ENCODE measurements around the gene SHROOM1. TPM values are rescaled to one million over a fixed set of nuclear protein-coding genes. Genes with fewer than 3 reads are reported as not detected.

The SHROOM1 gene
- total and polyA plus RNA-seq, 9 of the 15 experiments (the other 6 are each of a cell fraction or from before 2014, with no cell fraction given): 0.44 to 26.5 (median 11.9) TPM

DNA sequence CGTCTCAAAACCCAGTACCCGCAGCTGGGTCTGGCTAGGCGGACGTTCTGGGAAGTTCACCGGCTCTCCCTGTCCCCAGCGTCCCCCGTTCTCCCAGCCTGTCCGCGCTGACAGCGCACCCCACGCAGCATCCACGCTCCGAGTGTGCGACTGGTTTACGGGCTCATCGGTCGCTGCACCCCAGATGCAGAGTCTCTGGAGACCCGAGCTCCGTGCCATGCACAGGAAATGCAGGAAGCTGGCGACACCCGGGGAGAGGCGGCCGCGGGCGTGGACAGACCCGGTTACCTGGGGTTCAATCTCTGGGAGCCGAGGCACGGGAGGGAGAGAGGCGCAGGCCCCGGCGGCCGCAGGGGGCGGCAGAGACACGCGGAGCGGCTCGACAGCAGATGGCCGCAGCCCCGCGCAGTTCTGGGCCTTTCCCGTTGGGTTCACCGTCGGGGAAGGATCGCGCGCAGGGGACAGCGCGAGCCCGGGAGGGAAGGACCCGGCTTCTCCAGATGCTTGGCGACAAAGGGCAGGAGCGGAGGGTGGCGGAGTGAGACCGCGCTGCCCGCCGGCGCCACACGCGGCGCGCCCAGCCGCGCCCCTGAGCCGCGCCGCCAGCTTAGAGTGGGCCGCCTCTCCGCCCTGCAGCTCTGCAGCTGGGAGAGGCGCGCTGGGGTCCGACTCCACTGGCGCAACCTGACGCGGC lies 558 bp downstream of the SHROOM1 start (continued):
- TF ChIP-seq, protein P1, sequence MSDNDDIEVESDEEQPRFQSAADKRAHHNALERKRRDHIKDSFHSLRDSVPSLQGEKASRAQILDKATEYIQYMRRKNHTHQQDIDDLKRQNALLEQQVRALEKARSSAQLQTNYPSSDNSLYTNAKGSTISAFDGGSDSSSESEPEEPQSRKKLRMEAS (CRISPR knock-in tag; IDR thresholded peaks at IDR 0.05): peak; percentile 83
- TF ChIP-seq RBFOX2 (IDR thresholded peaks at IDR 0.05; ENCODE audit: low read depth, low read length): peak; percentile 85
- TF ChIP-seq HDAC2 (IDR thresholded peaks at IDR 0.05): 0 out of 2 replicates have a peak, but pooled peaks have one; percentile 39
- TF ChIP-seq ZBTB17 (CRISPR knock-in tag; IDR thresholded peaks at IDR 0.05): peak; percentile 56; the same call in 1 of the 2 replicates
- peak; percentile 37 to 90 (median 79) for TF ChIP-seq YY1 (IDR thresholded peaks at IDR 0.05; ENCODE audit: borderline replicate concordance in 1 of 3, control insufficient read depth in 1 of 3, extremely low read depth in 1 of 3, insufficient read depth in 3 of 3, insufficient read length in 1 of 3, insufficient replicate concordance in 2 of 3, low read depth in 1 of 3, low read length in 2 of 3)

GRCh38 chr5:132828846-132829494 lies 1.5 kb downstream of the SHROOM1 start:
- peak overlapping the region; percentile 74 for H3K4me3 ChIP-seq
- no peak for TF ChIP-seq PRMT5 (CRISPR knock-in tag; IDR thresholded peaks at IDR 0.05)
- 0 out of 2 replicates have a peak, but pooled peaks have one; percentile 10 for TF ChIP-seq NFIC (IDR thresholded peaks at IDR 0.05)
- TF ChIP-seq CBX3 (IDR thresholded peaks at IDR 0.05; ENCODE audit: borderline replicate concordance in 1 of 2, low read length in 2 of 2): no peak
- no peak for TF ChIP-seq FOXK1 (CRISPR knock-in tag; IDR thresholded peaks at IDR 0.05; ENCODE audit: borderline replicate concordance)
- TF ChIP-seq PBX2 (CRISPR knock-in tag; IDR thresholded peaks at IDR 0.05; ENCODE audit: low read depth): no peak
- no peak for TF ChIP-seq PBX2 (tag; conservative IDR thresholded peaks at IDR 0.05; ENCODE audit: low read depth)
- TF ChIP-seq GABPA (tag; conservative IDR thresholded peaks at IDR 0.05; ENCODE audit: low read depth): 0 out of 2 replicates have a peak, but pooled peaks have one; percentile 6
- TF ChIP-seq STAG1 (CRISPR knock-in tag; IDR thresholded peaks at IDR 0.05; ENCODE audit: borderline replicate concordance): 0 out of 2 replicates have a peak, but pooled peaks have one; percentile 30
- TF ChIP-seq MED1 (CRISPR knock-in tag; IDR thresholded peaks at IDR 0.05; ENCODE audit: borderline replicate concordance): no peak
- no peak for TF ChIP-seq ZNF23 (CRISPR knock-in tag; IDR thresholded peaks at IDR 0.05)
- no peak for FAIRE-seq
- intact Hi-C loops (cut with micrococcal nuclease): no loop called here
- H3K9ac ChIP-seq (ENCODE audit: insufficient read depth in 1 of 2, low read depth in 2 of 2, low read length in 2 of 2): peak overlapping the region; percentile 92 to 100; a peak in 3 of 4 replicates
- no peaks in the 10 kb centered on the region for H3K9me1 ChIP-seq (ENCODE audit: control insufficient read depth, insufficient read depth, low read length)
- peaks cover 23% of the 10 kb centered on the region for H3K79me2 ChIP-seq (ENCODE audit: control insufficient read depth, insufficient read depth, low read length)
- ChIA-PET POLR2A (interaction anchor here (0.5 to 3.9 kb wide), 10 partner anchors 8 to 199 kb away, joined by 3 to 22 read pairs (median 4); partner anchors contain the start of genes GDF9 and UQCRQ), CTCF (ENCODE audit: low intra/inter-chr PET ratio) (interaction anchor here (0.7 to 2.1 kb wide), 2 partner anchors 51 to 54 kb away, joined by 4 to 13 read pairs; no protein-coding TSS in a partner anchor)
- H3K27ac ChIP-seq (ENCODE audit: extremely low read depth, low read depth, low read length): no peak overlapping the region
- H3K4me1 ChIP-seq (replicated peaks in 1 of 2; ENCODE audit: control insufficient read depth in 2 of 2, insufficient read depth in 2 of 2, low read length in 2 of 2): peaks cover 18 to 29% of the 10 kb centered on the region in 2 experiments; a peak in 4 of 5 replicates
- in situ Hi-C loops (cut with MboI): loop anchor here (5.0 kb wide), 1 partner anchor 72 kb away; no protein-coding TSS in a partner anchor
- 38% methylated on average over 4 of the region's 4 CpGs for WGBS (ENCODE audit: insufficient coverage, low coverage, missing lambda C conversion rate)
- no peak for ATAC-seq
- H4K20me1 ChIP-seq (replicated peaks; ENCODE audit: control insufficient read depth, insufficient read depth, low read length): no peaks in the 10 kb centered on the region
- no peaks in the 10 kb centered on the region for H3K27me3 ChIP-seq (ENCODE audit: control insufficient read depth in 2 of 2, insufficient read depth in 2 of 2, low read length in 2 of 2)
- no peaks in the 10 kb centered on the region for H3K9me3 ChIP-seq (replicated peaks; ENCODE audit: control insufficient read depth, insufficient read depth, low read depth, low read length)
- no peak for DNase-seq (ENCODE audit: extremely low read depth in 1 of 4, low spot score in 3 of 4)
- peaks cover 38% of the 10 kb centered on the region; the same call in 2 of the 3 replicates for H3K36me3 ChIP-seq (ENCODE audit: control insufficient read depth, insufficient read depth, low read length)
- H2AFZ ChIP-seq (ENCODE audit: low read depth, low read length): peak overlapping the region; percentile 97; the same call in 1 of the 2 replicates
- no TSS peak for BruUV-seq (replicated peaks)
- peak overlapping the region; percentile 89 for H3K4me2 ChIP-seq (ENCODE audit: insufficient read depth, low read length)

Measured in K562 (cell line).